GM18951 (cell line): Measurements from ENCODE around the gene ZYX.
"Not testable (repeated sequence)": the region's sequence is repeated elsewhere in the genome, so short reads cannot be mapped to it uniquely, and the experiment has no call there.

Experiments
- POLR2A ChIP-seq: IDR thresholded peaks from 4 replicates; pipeline ENCODE4 v1.6.1; 2011; ENCODE audit warnings: mild to moderate bottlenecking; ENCODE audit not compliant: insufficient read length, insufficient read depth; ENCODE audit errors: extremely low read depth
- in situ Hi-C: fragments of 300-500 bp; cut with MboI; formaldehyde crosslinking; loops from one replicate; pipeline ENCODE4 v1.12.0; 2022; ENCODE audit warnings: low sequenced_read_pairs, mixed read lengths, inconsistent platforms; ENCODE audit not compliant: unreplicated experiment

ZYX gene

GRCh38 chr7:143417734-143418383, 36.7 kb downstream of the ZYX start:
- in situ Hi-C loops = loop anchor here (10.0 kb wide), 1 partner anchor 163 kb away; no protein-coding TSS in a partner anchor
- no peak for TF ChIP-seq POLR2A

GRCh38 chr7:143418681-143419458, 37.7 kb downstream of the ZYX start:
- no peak for TF ChIP-seq POLR2A
- in situ Hi-C loops = loop anchor here (10.0 kb wide), 1 partner anchor 164 kb away; no protein-coding TSS in a partner anchor

- TF ChIP-seq POLR2A = no peak
- in situ Hi-C loops = loop anchor here (10.0 kb wide), 1 partner anchor 165 kb away; no protein-coding TSS in a partner anchor
These were observed 38.7 kb downstream of the ZYX start for GRCh38 chr7:143419880-143420279.

DNA sequence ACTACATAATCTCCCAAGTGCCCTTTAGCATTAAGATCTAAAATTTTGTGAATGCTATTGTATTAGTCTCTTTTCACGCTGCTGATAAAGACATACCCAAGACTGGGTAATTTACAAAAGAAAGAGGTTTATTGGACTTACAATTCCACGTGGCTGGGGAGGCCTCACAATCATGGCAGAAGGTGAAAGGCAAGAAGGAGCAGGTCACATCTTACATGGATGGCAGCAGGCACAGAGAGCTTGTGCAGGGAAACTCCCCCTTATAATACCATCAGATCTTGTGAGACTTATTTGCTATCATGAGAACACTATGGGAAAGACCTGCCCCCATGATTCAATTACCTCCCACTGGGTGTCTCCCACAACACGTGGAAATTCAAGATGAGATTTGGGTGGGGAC, 39.5 kb downstream of the ZYX start:
- in situ Hi-C loops = not testable (repeated sequence)

GRCh38 chr7:143422033-143422432, 40.9 kb downstream of the ZYX start:
- no peak for TF ChIP-seq POLR2A
- in situ Hi-C loops = no loop called here

DNA sequence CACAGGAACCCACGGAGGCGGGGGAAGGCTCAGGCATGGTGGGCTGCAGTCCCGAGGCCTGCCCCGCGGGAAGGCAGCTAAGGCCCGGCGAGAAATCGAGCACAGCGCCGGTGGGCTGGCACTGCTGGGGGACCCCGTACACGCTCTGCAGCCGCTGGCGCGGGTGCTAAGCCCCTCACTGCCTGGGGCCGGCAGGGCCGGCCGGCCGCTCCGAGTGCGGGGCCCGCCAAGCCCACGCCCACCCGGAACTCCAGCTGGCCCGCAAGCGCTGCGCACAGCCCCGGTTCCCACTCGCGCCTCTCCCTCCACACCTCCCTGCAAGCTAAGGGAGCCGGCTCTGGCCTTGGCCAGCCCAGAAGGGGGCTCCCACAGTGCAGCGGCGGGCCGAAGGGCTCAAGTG, 43.3 kb downstream of the ZYX start:
- in situ Hi-C loops = not testable (repeated sequence)

DNA sequence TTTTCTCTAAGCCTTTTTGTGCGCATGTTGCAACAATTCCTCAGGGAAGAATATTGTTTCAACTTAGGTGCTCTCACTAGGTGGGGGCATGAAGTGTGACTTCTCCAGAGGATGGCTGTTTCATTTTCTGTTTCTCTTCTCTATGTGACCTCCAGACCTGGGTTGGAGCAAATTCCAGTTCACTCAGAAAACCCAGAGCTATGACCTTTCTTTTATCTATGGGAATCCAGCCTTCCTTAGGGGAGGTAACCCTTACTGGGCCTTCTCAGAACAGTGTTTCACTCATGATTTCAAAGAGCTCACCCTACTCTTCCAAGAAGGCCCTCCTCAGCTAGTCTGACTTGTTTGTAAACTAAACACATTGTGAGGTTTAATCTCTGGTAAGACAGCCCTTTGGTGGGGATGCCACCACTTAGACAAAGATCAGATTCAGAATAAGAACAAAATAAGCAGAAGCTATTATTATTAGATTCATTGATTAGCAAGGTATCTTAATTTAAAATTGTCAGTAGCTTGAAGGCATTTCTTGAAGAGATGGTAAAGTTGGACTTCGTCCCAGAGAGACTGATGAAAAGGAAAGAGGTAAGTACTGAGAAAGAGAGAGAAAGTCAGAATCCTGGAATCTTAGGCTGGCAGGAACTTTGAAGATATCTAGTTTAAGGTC, 45.5 kb downstream of the ZYX start:
- TF ChIP-seq POLR2A = no peak
- in situ Hi-C loops = no loop called here

- no peak for TF ChIP-seq POLR2A
- in situ Hi-C loops = no loop called here
These were observed 48.9 kb downstream of the ZYX start for GRCh38 chr7:143429770-143430698.

DNA sequence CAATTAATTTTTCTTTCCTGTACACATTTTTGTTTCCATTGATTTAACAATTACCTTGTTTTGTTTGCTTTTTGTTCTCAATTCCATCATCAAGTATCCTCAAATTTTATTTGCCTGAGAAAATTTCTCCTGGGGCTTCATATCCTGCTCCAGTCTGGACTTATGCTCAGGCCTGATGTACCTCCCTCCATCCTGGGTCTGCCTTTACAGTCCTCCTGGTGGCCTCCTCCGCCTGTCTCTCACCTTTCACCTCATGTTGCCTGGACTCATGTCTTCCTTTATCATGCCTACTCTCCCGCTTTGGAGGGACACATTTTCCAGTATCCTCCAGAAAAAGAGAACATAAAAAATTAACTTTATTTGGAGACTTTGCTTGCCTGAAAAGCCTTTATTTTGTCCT, 50.0 kb downstream of the ZYX start:
- in situ Hi-C loops = no loop called here
- TF ChIP-seq POLR2A = no peak

DNA sequence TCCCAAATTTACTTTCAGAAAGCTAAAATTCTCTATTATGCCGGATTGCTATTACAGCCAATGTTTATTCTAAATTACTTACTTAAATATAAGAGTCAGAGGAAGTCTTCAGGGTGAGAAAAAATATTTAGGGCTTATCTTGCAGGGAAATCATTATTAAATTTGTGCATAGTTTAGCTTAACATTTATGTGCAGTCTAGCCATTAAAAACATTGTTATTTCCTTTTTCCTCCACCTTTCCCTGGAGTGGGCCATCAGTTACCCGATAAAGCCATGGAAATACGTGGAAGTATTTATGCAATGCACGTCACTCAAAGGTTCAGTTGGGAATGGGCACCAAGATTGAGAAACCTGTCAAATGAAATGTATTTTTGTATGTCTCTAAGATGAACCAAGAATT, 52.6 kb downstream of the ZYX start:
- TF ChIP-seq POLR2A = no peak
- in situ Hi-C loops = no loop called here

GRCh38 chr7:143434660-143435059, 53.5 kb downstream of the ZYX start:
- in situ Hi-C loops = no loop called here
- no peak for TF ChIP-seq POLR2A

- TF ChIP-seq POLR2A = no peak
- in situ Hi-C loops = no loop called here
These were observed 54.1 kb downstream of the ZYX start for GRCh38 chr7:143435266-143435665.
